GM19035 (cell line): Measurements from ENCODE around the gene ADCY4.
"Not testable (repeated sequence)": the region's sequence is repeated elsewhere in the genome, so short reads cannot be mapped to it uniquely, and the experiment has no call there.

Experiments used
- ATAC-seq: cut with Tn5 transposase; IDR thresholded peaks from one replicate; pipeline ENCODE4 v1.9.1; 2021; ENCODE audit not compliant: unreplicated experiment

ADCY4 gene

DNA sequence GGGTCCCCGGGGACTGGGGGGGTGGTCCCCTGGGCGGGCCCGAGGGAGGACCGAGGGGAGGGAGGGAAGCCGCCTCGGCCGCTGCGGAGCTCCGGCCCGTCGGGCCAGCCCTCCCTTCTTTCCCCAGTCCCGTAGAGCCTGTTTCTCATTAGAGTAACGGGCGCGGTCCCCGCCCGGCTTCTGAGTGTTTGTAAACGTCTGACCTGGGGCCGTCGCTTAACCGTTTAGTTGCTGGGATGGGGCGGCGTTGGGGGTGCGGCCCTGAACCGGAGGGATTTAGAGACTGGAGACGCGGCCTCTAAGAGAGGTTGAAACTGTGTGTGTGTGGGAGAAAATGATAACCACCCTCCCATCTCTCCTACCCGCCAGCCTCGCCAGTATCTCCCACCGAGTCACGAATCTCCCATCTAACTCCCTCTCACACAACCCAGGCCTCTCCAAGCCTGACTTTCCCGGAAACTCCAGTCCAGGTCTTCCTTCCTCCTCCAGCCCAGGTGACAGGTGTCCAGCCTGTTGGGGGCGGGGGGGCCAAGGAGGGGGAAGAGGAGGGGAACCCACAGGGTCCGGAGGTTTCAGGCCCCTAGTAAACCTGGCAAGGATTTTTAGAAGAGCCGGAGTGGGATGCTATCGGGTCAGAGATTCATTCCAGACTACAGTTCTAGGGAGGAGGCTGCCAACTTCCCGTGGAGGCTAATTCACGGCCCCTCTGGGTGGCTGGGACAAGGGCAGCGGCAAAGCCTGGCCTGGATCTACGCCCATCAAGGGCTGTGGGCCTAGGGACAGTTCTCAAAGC is 32.0 kb upstream of the ADCY4 start:
- peak; percentile 60 for ATAC-seq

GRCh38 chr14:24366413-24366720 is 31.5 kb upstream of the ADCY4 start:
- ATAC-seq, result no peak

- ATAC-seq, result peak; percentile 46
These were observed 30.9 kb upstream of the ADCY4 start for GRCh38 chr14:24365600-24366412.

- no peak for ATAC-seq
These were observed 30.0 kb upstream of the ADCY4 start for GRCh38 chr14:24364841-24365240.

DNA sequence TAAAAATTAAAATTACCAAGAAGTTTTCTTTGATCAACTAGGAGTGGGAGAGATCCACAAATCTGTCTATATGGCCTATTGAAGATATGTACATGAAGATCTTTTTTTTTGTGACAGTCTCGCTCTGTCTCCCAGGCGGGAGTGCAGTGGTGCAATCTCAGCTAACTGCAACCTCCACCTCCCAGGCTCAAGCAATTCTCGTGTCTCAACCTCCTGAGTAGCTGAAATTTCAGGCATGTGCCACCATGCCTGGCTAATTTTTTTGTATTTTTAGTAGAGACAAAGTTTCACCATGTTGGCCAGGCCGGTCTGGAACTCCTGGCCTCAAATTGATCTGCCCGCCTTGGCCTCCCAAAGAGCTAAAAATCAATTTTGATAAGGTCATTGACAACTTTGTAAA is 28.5 kb upstream of the ADCY4 start:
- ATAC-seq, result no peak

DNA sequence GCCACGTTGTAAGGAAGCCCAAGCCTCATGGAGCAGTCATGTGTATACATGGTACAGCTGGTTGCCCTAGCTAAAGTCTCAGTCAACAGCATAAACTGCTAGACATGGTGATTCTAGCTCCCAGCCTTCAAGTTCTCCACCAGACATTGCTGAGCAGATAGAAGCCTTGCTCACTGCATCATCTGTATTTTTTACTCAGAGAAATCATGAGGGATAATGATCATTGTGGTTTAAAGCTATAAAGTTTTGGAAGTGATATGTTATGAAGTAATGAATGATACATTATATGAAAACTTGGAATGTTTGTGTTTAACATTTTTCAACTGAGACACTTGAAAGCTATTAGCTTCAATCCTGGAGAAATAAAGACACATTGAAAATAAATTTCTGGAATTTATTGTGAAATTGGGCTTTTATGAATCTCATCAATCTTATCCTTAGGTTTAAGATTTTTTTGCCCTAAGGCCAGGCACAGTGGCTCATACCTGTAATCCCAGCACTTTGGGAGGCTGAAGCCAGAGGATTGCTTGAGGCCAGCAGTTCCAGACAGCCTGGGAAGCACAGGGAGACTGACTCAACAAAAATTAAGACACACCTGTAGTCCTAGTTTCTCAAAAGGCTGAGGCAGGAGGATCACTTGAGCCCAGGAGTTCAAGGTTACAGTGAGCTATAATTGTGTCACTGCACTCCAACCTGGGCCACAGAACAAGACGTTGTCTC is 27.5 kb upstream of the ADCY4 start:
- ATAC-seq, result no peak

GRCh38 chr14:24361326-24361725 is 26.5 kb upstream of the ADCY4 start:
- no peak for ATAC-seq

DNA sequence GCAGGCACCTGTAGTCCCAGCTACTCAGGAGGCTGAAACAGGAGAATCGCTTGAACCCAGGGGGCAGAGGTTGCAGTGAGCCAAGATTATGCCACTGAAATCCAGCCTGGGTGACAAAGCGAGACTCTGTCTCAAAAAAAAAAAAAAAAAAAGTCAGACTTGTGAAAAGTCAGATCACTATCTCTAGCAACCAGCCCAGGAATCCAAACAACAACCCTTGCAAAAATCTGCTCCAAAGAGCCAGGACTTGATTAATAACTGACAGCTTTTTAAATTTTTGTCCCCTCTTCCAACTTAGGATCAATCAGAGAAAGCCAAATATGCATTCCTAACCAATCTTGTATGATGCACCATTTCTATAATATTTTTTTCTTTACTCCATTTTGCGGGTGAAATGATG is 25.4 kb upstream of the ADCY4 start:
- ATAC-seq, result no peak

DNA sequence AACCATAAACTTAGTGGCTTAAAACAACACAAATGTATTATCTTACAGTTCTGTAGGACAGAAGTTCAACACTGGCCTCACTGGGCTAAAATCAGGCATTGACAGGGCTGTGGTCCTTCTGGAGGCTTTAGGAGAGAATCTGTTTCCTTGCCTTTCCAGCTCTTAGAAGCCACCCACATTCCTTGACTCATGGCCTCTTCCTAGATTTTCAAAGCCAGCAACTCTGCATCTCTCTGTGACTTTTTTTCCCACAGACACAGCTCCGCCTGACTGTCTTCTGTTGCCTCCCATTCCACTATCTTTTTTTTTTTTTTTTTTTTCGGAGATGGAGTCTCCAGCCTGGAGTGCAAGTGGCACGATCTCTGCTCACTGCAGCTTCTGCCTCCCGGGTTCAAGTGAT is 21.3 kb upstream of the ADCY4 start:
- ATAC-seq, result no peak

DNA sequence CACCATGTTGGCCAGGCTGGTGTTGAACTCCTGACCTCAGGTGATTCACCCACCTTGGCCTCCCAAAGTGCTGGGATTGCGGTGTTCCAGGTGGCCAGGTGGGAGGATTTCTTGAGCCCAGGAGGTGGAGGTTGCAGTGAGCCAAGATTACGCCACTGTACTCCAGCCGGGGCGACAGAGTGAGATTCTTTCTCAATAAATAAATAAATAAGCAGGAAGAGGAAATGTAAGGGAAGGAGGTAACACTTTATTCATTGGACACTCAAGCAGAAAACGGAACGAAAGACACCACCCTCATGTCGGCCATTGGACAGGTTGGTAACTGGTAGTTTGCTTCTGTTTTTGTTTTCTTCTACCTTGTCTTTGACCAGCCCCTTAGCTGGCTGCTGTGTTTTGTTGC is 20.1 kb upstream of the ADCY4 start:
- no peak for ATAC-seq

DNA sequence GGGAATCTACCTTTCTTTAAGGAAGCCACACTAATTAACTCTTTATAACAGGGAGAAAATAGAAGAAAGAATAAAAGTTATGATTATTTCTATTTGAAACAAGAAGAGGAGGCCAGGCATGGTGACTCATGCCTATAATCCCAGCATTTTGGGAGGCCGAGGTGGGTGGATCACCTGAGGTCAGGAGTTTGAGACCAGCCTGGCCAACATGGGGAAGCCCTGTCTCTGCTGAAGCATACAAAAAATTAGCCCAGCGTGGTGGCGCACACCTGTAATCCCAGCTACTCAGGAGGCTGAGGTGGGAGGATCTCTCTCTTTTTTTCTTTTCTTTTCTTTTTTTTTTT is 19.6 kb upstream of the ADCY4 start:
- ATAC-seq, result not testable (repeated sequence)

GRCh38 chr14:24353559-24354481 is 18.9 kb upstream of the ADCY4 start:
- no peak for ATAC-seq

GRCh38 chr14:24351517-24351916 is 16.6 kb upstream of the ADCY4 start:
- ATAC-seq, result no peak

- no peak for ATAC-seq
These were observed 14.9 kb upstream of the ADCY4 start for GRCh38 chr14:24349742-24350141.

DNA sequence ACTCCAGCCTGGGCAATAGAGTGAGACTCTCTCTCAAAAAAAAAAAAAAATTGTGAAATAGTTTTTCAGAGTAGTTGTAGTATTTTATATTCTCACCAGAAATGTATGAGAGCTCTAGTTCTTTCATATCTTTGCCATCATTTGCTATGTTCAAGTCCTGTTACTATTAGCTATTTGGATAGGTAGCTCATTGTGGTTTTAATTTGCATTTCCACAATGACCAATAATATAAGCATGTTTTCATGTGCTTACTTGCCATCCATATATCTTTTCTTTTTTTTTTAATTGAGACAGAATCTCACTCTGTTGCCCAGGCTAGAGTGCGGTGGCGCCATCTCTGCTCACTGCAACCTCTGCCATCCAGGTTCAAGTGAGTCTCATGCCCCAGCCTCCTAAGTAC is 13.3 kb upstream of the ADCY4 start:
- no peak for ATAC-seq

GRCh38 chr14:24347134-24347533 is 12.3 kb upstream of the ADCY4 start:
- ATAC-seq, result no peak

- no peak for ATAC-seq
These were observed 9.2 kb upstream of the ADCY4 start for GRCh38 chr14:24343795-24344660.

- ATAC-seq, result no peak
These were observed 8.0 kb upstream of the ADCY4 start for GRCh38 chr14:24342889-24343288.

- no peak for ATAC-seq
These were observed 5.7 kb upstream of the ADCY4 start for GRCh38 chr14:24340606-24341005.
